ENCODE measurements around the gene KIAA0825. TPM values are rescaled to one million over a fixed set of nuclear protein-coding genes. Genes with fewer than 3 reads are reported as not detected.

The KIAA0825 gene
- total RNA-seq, 1 experiment from 2014 or later, result 1.3 TPM

GRCh38 chr5:94250985-94251384 is 367.4 kb downstream of the KIAA0825 start:
- H3K4me1 Mint-ChIP-seq, result peaks cover 29% of the 10 kb centered on the region
- no peaks in the 10 kb centered on the region for H3K36me3 Mint-ChIP-seq
- peak overlapping the region; percentile 41; the same call in 1 of the 2 replicates for H3K27ac Mint-ChIP-seq
- CTCF ChIA-PET, result interaction anchor here (0.5 kb wide), 1 partner anchor 69 kb away, joined by 4 read pairs; no protein-coding TSS in a partner anchor
- DNase-seq (ENCODE audit: low spot score) (no peak), ATAC-seq (peak; percentile 33; the same call in 1 of the 2 replicates)
- H3K9me3 Mint-ChIP-seq, result no peaks in the 10 kb centered on the region
- H3K4me3 Mint-ChIP-seq, result no peak overlapping the region
- POLR2A ChIA-PET, result no interaction called here
- no peak for TF ChIP-seq ZNF121 (CRISPR knock-in tag; IDR thresholded peaks at IDR 0.05)
- no peak for TF ChIP-seq ZSCAN18 (CRISPR knock-in tag; IDR thresholded peaks at IDR 0.05)
- TF ChIP-seq ZBTB21 (CRISPR knock-in tag; IDR thresholded peaks at IDR 0.05; ENCODE audit: borderline replicate concordance), result no peak
- no peak for TF ChIP-seq MXD4 (CRISPR knock-in tag; IDR thresholded peaks at IDR 0.05; ENCODE audit: borderline replicate concordance)
- no peak for TF ChIP-seq ZMAT4 (CRISPR knock-in tag; IDR thresholded peaks at IDR 0.05)
- no peak for TF ChIP-seq RELA (CRISPR knock-in tag; IDR thresholded peaks at IDR 0.05; ENCODE audit: borderline replicate concordance)
- TF ChIP-seq, protein P1, sequence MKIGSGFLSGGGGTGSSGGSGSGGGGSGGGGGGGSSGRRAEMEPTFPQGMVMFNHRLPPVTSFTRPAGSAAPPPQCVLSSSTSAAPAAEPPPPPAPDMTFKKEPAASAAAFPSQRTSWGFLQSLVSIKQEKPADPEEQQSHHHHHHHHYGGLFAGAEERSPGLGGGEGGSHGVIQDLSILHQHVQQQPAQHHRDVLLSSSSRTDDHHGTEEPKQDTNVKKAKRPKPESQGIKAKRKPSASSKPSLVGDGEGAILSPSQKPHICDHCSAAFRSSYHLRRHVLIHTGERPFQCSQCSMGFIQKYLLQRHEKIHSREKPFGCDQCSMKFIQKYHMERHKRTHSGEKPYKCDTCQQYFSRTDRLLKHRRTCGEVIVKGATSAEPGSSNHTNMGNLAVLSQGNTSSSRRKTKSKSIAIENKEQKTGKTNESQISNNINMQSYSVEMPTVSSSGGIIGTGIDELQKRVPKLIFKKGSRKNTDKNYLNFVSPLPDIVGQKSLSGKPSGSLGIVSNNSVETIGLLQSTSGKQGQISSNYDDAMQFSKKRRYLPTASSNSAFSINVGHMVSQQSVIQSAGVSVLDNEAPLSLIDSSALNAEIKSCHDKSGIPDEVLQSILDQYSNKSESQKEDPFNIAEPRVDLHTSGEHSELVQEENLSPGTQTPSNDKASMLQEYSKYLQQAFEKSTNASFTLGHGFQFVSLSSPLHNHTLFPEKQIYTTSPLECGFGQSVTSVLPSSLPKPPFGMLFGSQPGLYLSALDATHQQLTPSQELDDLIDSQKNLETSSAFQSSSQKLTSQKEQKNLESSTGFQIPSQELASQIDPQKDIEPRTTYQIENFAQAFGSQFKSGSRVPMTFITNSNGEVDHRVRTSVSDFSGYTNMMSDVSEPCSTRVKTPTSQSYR (CRISPR knock-in tag; IDR thresholded peaks at IDR 0.05), result no peak
- TF ChIP-seq, protein P2, sequence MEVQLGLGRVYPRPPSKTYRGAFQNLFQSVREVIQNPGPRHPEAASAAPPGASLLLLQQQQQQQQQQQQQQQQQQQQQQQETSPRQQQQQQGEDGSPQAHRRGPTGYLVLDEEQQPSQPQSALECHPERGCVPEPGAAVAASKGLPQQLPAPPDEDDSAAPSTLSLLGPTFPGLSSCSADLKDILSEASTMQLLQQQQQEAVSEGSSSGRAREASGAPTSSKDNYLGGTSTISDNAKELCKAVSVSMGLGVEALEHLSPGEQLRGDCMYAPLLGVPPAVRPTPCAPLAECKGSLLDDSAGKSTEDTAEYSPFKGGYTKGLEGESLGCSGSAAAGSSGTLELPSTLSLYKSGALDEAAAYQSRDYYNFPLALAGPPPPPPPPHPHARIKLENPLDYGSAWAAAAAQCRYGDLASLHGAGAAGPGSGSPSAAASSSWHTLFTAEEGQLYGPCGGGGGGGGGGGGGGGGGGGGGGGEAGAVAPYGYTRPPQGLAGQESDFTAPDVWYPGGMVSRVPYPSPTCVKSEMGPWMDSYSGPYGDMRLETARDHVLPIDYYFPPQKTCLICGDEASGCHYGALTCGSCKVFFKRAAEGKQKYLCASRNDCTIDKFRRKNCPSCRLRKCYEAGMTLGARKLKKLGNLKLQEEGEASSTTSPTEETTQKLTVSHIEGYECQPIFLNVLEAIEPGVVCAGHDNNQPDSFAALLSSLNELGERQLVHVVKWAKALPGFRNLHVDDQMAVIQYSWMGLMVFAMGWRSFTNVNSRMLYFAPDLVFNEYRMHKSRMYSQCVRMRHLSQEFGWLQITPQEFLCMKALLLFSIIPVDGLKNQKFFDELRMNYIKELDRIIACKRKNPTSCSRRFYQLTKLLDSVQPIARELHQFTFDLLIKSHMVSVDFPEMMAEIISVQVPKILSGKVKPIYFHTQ (CRISPR knock-in tag; IDR thresholded peaks at IDR 0.05), result no peak
- TF ChIP-seq, protein P3, sequence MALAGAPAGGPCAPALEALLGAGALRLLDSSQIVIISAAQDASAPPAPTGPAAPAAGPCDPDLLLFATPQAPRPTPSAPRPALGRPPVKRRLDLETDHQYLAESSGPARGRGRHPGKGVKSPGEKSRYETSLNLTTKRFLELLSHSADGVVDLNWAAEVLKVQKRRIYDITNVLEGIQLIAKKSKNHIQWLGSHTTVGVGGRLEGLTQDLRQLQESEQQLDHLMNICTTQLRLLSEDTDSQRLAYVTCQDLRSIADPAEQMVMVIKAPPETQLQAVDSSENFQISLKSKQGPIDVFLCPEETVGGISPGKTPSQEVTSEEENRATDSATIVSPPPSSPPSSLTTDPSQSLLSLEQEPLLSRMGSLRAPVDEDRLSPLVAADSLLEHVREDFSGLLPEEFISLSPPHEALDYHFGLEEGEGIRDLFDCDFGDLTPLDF (CRISPR knock-in tag; IDR thresholded peaks at IDR 0.05), result no peak
- TF ChIP-seq ELF4 (CRISPR knock-in tag; IDR thresholded peaks at IDR 0.05; ENCODE audit: low read depth), result no peak
- TF ChIP-seq USF1 (CRISPR knock-in tag; IDR thresholded peaks at IDR 0.05), result no peak
- TF ChIP-seq ATF2 (CRISPR knock-in tag; IDR thresholded peaks at IDR 0.05; ENCODE audit: borderline replicate concordance, low read depth), result no peak
- no peak for TF ChIP-seq FOXP1 (CRISPR knock-in tag; IDR thresholded peaks at IDR 0.05; ENCODE audit: borderline replicate concordance)
- TF ChIP-seq, protein P4, sequence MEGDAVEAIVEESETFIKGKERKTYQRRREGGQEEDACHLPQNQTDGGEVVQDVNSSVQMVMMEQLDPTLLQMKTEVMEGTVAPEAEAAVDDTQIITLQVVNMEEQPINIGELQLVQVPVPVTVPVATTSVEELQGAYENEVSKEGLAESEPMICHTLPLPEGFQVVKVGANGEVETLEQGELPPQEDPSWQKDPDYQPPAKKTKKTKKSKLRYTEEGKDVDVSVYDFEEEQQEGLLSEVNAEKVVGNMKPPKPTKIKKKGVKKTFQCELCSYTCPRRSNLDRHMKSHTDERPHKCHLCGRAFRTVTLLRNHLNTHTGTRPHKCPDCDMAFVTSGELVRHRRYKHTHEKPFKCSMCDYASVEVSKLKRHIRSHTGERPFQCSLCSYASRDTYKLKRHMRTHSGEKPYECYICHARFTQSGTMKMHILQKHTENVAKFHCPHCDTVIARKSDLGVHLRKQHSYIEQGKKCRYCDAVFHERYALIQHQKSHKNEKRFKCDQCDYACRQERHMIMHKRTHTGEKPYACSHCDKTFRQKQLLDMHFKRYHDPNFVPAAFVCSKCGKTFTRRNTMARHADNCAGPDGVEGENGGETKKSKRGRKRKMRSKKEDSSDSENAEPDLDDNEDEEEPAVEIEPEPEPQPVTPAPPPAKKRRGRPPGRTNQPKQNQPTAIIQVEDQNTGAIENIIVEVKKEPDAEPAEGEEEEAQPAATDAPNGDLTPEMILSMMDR (IDR thresholded peaks at IDR 0.05), result no peak
- no peak for TF ChIP-seq JUN (CRISPR knock-in tag; IDR thresholded peaks at IDR 0.05)
- no peak for TF ChIP-seq GTF2I (CRISPR knock-in tag; conservative IDR thresholded peaks at IDR 0.05)
- no peak for TF ChIP-seq ATF1 (CRISPR knock-in tag; IDR thresholded peaks at IDR 0.05)
- TF ChIP-seq CREM (CRISPR knock-in tag; IDR thresholded peaks at IDR 0.05), result no peak
- TF ChIP-seq, protein P5, sequence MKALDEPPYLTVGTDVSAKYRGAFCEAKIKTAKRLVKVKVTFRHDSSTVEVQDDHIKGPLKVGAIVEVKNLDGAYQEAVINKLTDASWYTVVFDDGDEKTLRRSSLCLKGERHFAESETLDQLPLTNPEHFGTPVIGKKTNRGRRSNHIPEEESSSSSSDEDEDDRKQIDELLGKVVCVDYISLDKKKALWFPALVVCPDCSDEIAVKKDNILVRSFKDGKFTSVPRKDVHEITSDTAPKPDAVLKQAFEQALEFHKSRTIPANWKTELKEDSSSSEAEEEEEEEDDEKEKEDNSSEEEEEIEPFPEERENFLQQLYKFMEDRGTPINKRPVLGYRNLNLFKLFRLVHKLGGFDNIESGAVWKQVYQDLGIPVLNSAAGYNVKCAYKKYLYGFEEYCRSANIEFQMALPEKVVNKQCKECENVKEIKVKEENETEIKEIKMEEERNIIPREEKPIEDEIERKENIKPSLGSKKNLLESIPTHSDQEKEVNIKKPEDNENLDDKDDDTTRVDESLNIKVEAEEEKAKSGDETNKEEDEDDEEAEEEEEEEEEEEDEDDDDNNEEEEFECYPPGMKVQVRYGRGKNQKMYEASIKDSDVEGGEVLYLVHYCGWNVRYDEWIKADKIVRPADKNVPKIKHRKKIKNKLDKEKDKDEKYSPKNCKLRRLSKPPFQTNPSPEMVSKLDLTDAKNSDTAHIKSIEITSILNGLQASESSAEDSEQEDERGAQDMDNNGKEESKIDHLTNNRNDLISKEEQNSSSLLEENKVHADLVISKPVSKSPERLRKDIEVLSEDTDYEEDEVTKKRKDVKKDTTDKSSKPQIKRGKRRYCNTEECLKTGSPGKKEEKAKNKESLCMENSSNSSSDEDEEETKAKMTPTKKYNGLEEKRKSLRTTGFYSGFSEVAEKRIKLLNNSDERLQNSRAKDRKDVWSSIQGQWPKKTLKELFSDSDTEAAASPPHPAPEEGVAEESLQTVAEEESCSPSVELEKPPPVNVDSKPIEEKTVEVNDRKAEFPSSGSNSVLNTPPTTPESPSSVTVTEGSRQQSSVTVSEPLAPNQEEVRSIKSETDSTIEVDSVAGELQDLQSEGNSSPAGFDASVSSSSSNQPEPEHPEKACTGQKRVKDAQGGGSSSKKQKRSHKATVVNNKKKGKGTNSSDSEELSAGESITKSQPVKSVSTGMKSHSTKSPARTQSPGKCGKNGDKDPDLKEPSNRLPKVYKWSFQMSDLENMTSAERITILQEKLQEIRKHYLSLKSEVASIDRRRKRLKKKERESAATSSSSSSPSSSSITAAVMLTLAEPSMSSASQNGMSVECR (CRISPR knock-in tag; IDR thresholded peaks at IDR 0.05; ENCODE audit: borderline replicate concordance), result no peak
- H3K27me3 Mint-ChIP-seq (ENCODE audit: low read depth), result no peaks in the 10 kb centered on the region
